Osteoblast (primary cell): ENCODE results near the gene SLC51B. TPM values are rescaled to one million over a fixed set of nuclear protein-coding genes. Genes with fewer than 3 reads are reported as not detected.
"Not testable (repeated sequence)": the region's sequence is repeated elsewhere in the genome, so short reads cannot be mapped to it uniquely, and the experiment has no call there.

Source experiments
- DNase-seq: peaks from one replicate; pipeline ENCODE4 v3.0.0; 2011; ENCODE audit warnings: low spot score, mixed read lengths; ENCODE audit not compliant: insufficient read length; ENCODE audit errors: missing footprints
- H2AFZ ChIP-seq: 2 replicates; pipeline ENCODE4 v1.6.0; 2011; ENCODE audit warnings: mild to moderate bottlenecking, low read length
- H3K27ac ChIP-seq: 2 replicates; pipeline ENCODE4 v1.5.1; 2011; ENCODE audit warnings: mild to moderate bottlenecking, low read depth, low read length, moderate library complexity
- H3K27me3 ChIP-seq: 2 replicates; pipeline ENCODE4 v1.6.0; 2012; ENCODE audit warnings: mild to moderate bottlenecking, control low read depth, inconsistent platforms, low read length, moderate library complexity; ENCODE audit not compliant: insufficient read depth
- H3K36me3 ChIP-seq: 2 replicates; pipeline ENCODE4 v1.5.1; 2011; ENCODE audit warnings: mild to moderate bottlenecking, low read length, control low read depth, moderate library complexity; ENCODE audit not compliant: insufficient read depth
- H3K4me1 ChIP-seq: 2 replicates; pipeline ENCODE4 v1.5.1; 2011; ENCODE audit warnings: mild to moderate bottlenecking, low read length, control low read depth, moderate library complexity; ENCODE audit not compliant: insufficient read depth
- H3K4me2 ChIP-seq: 2 replicates; pipeline ENCODE4 v1.6.0; 2011; ENCODE audit warnings: mild to moderate bottlenecking, low read length; ENCODE audit not compliant: insufficient read depth
- H3K4me3 ChIP-seq: fragments of 200-600 bp; sonication (generic); 3 replicates; pipeline ENCODE4 v1.5.1; 2012; ENCODE audit warnings: mild to moderate bottlenecking, low read length, inconsistent platforms; ENCODE audit not compliant: insufficient read depth
- H3K79me2 ChIP-seq: 2 replicates; pipeline ENCODE4 v1.6.0; 2012; ENCODE audit warnings: mild to moderate bottlenecking, low read length, control low read depth, inconsistent platforms; ENCODE audit not compliant: insufficient read depth
- H3K9me3 ChIP-seq: 2 replicates; pipeline ENCODE4 v1.5.1; 2011; ENCODE audit warnings: low read depth, low read length, control low read depth
- H4K20me1 ChIP-seq: 2 replicates; pipeline ENCODE4 v1.6.0; 2012; ENCODE audit warnings: mild to moderate bottlenecking, low read length, control low read depth; ENCODE audit not compliant: insufficient read depth
- CTCF ChIP-seq: IDR thresholded peaks from 2 replicates; pipeline ENCODE4 v1.5.1; 2011; ENCODE audit warnings: mild to moderate bottlenecking, low read depth, low read length, moderate library complexity; ENCODE audit errors: extremely low read depth
- total RNA-seq: library from RNA; depleted of rRNA; stranded (reverse); fragments of >200 nt; gene quantifications from 2 replicates; pipeline ENCODE4 v1.2.3, GENCODE V29; 2012

Gene SLC51B
- total RNA-seq, 1 donor, result not detected

GRCh38 chr15:65091946-65092770 is 47.0 kb downstream of the SLC51B start:
- Histone ChIP-seq H3K9me3 (no peaks in the 10 kb centered on the region), H3K4me1 (no peaks in the 10 kb centered on the region), H3K79me2 (no peaks in the 10 kb centered on the region), H3K4me2 (no peak overlapping the region), H3K27me3 (no peaks in the 10 kb centered on the region), H3K4me3 (no peak overlapping the region), H2AFZ (no peak overlapping the region), H3K27ac (no peak overlapping the region), H3K36me3 (peaks cover 2% of the 10 kb centered on the region), H4K20me1 (no peaks in the 10 kb centered on the region)
- TF ChIP-seq CTCF, result no peak
- peak; percentile 61 for DNase-seq

- Histone ChIP-seq H3K4me3 (no peak overlapping the region), H4K20me1 (no peaks in the 10 kb centered on the region), H3K9me3 (no peaks in the 10 kb centered on the region), H2AFZ (no peak overlapping the region), H3K4me2 (no peak overlapping the region), H3K27me3 (no peaks in the 10 kb centered on the region), H3K36me3 (peaks cover 11% of the 10 kb centered on the region), H3K27ac (no peak overlapping the region), H3K79me2 (no peaks in the 10 kb centered on the region), H3K4me1 (no peaks in the 10 kb centered on the region)
- no peak for TF ChIP-seq CTCF
- DNase-seq, result peak; percentile 73
Measured at GRCh38 chr15:65092911-65093792, 48.0 kb downstream of the SLC51B start.

GRCh38 chr15:65093793-65094170 is 48.6 kb downstream of the SLC51B start:
- H3K4me1 ChIP-seq, H3K27me3 ChIP-seq, DNase-seq, H3K9me3 ChIP-seq, H3K4me2 ChIP-seq, H4K20me1 ChIP-seq, H3K27ac ChIP-seq, H2AFZ ChIP-seq, H3K4me3 ChIP-seq, H3K79me2 ChIP-seq: not testable (repeated sequence)
- H3K36me3 ChIP-seq, result peaks cover 17% of the 10 kb centered on the region

GRCh38 chr15:65094294-65094995 is 49.3 kb downstream of the SLC51B start:
- no peak for TF ChIP-seq CTCF
- Histone ChIP-seq H3K27ac (no peak overlapping the region), H2AFZ (no peak overlapping the region), H3K36me3 (peaks cover 24% of the 10 kb centered on the region), H3K9me3 (no peaks in the 10 kb centered on the region), H3K79me2 (no peaks in the 10 kb centered on the region), H4K20me1 (no peaks in the 10 kb centered on the region), H3K4me3 (no peak overlapping the region), H3K27me3 (no peaks in the 10 kb centered on the region), H3K4me1 (no peaks in the 10 kb centered on the region), H3K4me2 (no peak overlapping the region)
- peak; percentile 76 for DNase-seq
